DMS53 treated with DMSO at 0.1 percent for 48 hours (cell line): ENCODE results near the gene POU5F1.
"Not testable (repeated sequence)": the region's sequence is repeated elsewhere in the genome, so short reads cannot be mapped to it uniquely, and the experiment has no call there.

Experiments
- DNase-seq: peaks from one replicate; lab custom pipeline; 2025; ENCODE audit not compliant: unreplicated experiment; lab: John Stamatoyannopoulos, UW

POU5F1 gene

DNA sequence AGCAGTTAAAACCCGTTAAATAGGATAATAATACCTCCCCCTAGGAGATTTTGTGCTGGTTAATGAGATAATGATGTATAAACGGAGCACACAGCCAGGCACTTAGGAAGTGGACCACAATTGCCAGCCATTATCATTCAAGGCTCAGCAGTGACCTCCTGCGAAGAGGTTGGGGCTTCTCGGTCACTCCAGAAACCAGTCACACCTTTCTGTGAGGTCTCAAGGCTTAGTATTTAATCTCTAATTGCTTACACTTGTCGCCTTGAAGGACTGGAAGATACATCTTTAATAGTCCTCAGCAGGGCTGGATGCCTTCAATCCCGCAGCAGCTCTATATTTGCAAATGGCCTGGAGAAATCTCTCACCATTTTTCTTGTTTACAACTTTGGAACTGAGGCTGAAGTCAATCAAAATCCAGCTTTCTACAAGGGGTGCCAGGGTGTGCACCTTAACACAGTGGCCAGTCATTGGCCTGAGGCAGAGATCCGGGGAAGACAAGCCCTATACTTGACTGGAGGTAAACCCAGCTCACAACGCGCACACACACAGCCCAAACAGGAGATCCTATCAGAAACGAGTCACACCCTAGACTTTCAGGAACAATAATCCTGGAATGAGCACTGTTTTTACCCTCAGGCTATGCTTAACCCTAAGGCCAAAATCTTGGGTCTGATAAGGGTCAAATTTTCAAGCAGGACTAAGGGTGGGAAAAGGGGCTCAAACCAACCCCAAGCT, 1.2 kb downstream of the POU5F1 start:
- no peak for DNase-seq

DNA sequence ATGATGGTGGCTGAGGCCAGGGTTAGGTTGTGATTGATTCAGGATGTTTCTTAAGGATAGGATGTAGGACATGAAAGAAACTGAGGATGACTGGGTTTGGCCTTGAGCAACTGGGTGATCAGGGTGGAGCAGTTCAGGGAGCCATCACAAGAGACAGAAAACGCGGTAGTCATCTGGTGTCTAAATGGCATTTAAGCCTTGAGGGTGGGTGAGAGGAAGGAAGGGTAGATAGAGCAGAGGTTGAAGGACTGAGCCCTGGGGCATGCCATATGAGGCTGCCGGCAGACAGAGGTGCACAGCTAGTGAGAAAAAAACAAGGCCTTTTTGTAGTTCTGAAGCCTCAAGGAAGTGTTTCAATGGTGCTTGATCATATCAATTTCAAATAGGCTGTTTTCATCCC, 1.9 kb downstream of the POU5F1 start:
- no peak for DNase-seq

DNA sequence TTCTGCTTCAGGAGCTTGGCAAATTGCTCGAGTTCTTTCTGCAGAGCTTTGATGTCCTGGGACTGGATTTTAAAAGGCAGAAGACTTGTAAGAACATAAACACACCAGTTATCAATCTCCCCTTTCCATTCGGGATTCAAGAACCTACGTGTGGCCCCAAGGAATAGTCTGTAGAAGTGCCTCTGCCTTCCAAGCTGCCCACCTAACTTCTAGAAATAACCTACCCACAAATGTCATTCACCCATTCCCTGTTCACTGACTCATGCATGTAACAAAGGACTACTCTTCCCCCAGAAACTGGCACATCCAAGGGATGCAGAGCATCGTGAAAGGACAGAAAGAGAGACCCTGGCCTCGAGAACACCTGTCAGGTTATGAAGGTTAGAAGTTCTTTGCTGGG, 4.5 kb downstream of the POU5F1 start:
- DNase-seq = no peak

DNA sequence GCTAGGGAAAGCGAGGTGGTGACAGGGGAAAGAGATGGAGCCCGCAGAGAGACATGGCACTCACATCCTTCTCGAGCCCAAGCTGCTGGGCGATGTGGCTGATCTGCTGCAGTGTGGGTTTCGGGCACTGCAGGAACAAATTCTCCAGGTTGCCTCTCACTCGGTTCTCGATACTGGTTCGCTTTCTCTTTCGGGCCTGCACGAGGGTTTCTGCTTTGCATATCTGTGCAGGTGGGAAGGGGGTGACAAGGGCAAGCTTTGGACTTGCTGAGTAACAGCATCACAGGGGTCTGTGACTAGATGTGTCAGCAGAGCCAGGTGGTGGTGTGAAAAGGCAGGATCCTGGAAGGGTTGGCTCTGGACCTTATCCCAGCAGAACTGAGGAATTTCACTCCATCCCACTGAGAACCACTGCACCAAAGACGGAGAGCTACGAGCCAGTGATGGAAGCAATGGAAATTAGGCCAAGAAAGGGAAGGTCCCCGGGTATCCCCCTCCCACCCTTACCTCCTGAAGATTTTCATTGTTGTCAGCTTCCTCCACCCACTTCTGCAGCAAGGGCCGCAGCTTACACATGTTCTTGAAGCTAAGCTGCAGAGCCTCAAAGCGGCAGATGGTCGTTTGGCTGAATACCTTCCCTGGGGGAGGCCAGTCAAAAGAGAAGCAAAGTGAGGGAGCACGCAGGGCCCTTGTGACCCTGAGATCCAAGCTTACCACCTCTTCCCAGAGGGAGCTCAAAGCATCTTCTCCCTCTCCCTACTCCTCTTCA, 5.2 kb downstream of the POU5F1 start:
- DNase-seq = not testable (repeated sequence)

DNA sequence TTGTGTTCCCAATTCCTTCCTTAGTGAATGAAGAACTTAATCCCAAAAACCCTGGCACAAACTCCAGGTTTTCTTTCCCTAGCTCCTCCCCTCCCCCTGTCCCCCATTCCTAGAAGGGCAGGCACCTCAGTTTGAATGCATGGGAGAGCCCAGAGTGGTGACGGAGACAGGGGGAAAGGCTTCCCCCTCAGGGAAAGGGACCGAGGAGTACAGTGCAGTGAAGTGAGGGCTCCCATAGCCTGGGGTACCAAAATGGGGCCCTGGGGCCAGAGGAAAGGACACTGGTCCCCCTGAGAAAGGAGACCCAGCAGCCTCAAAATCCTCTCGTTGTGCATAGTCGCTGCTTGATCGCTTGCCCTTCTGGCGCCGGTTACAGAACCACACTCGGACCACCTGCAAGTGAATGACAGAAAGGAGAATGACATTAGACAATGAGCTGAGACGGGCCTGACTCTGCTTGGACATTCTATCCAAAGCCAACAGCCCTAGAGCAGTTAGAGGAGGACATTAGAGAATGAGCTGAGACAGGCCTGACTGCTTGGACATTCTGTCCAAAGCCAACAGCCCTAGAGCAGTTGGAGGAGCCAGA, 5.9 kb downstream of the POU5F1 start:
- not testable (repeated sequence) for DNase-seq

DNA sequence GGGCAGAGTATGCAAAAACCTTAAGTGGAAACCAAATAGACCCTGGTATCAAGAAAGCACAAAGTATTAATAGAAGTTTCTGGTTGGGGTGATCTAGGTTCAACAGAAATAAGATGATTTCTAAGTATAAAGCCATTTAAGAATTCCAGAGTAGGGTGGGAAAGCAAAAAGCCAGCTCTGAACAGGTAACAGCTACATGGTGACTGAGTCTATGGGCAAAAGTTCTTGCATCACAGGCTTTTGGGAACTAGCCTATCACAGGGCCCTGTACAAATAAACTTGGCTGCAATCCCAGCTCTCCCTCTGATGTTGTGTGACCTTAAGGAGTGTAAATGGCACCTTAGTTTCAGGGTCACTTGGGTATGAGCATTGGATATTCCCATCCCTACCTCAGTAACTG, 6.6 kb downstream of the POU5F1 start:
- no peak for DNase-seq

DNA sequence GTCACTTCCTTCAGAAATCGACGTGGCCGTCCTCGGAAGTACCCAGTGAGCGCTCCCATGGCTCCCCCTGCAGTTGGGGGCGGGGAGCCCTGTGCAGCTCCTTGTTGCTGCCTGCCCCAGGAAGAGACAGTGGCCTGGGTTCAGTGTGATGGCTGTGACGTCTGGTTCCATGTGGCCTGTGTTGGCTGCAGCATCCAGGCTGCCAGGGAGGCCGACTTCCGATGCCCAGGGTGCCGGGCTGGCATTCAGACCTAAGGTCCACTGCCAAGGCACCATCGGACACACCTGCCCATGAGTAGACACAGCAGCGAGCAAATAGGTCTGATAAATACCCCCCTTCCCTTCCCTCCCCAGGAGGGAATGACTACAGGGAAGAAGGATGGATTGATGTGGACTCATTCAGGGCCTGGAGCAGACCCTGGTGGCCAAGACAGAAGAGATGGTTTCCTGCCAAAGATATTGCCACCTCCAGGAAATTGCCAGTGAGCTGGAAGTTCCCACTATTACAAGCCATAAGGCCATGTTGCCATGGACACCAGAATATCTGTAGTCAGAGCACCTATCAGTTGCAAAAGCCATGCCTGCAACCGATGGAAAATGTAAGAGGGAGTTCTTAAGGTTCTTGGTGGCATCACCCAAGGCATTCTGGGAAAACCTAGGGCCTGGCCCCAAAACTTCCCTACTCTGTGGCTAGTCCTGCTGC, 7.9 kb downstream of the POU5F1 start:
- no peak for DNase-seq

DNA sequence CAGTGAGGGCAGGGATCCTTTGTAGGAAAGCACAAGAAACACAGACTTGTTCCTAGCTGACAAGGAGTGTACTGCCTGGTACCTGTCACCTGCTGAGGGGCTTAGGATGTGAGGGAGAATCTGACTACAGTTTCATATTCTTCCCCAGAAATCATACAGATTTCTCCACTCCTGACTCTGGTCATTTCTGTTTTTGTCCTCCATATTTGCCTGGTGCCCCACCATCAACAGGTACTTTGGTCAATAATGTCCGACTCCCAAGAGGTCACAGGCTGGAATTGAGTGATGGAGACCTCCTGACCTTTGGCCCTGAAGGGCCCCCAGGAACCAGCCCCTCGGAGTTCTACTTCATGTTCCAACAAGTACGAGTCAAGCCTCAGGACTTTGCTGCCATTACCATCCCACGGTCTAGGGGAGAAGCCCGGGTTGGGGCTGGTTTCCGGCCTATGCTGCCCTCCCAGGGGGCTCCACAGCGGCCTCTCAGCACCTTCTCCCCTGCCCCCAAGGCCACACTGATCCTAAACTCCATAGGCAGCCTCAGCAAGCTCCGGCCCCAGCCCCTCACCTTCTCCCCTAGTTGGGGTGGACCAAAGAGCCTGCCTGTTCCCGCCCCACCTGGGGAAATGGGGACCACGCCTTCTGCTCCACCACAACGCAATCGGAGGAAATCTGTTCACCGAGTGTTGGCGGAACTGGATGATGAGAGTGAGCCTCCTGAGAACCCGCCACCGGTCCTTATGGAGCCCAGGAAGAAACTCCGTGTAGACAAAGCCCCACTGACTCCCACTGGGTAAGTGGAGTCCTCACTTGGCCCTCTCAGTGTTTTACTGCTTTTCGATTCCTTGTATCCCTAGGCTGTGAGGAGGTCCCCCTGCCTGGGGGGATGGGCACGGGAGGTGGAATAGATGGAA, 9.0 kb downstream of the POU5F1 start:
- no peak for DNase-seq

DNA sequence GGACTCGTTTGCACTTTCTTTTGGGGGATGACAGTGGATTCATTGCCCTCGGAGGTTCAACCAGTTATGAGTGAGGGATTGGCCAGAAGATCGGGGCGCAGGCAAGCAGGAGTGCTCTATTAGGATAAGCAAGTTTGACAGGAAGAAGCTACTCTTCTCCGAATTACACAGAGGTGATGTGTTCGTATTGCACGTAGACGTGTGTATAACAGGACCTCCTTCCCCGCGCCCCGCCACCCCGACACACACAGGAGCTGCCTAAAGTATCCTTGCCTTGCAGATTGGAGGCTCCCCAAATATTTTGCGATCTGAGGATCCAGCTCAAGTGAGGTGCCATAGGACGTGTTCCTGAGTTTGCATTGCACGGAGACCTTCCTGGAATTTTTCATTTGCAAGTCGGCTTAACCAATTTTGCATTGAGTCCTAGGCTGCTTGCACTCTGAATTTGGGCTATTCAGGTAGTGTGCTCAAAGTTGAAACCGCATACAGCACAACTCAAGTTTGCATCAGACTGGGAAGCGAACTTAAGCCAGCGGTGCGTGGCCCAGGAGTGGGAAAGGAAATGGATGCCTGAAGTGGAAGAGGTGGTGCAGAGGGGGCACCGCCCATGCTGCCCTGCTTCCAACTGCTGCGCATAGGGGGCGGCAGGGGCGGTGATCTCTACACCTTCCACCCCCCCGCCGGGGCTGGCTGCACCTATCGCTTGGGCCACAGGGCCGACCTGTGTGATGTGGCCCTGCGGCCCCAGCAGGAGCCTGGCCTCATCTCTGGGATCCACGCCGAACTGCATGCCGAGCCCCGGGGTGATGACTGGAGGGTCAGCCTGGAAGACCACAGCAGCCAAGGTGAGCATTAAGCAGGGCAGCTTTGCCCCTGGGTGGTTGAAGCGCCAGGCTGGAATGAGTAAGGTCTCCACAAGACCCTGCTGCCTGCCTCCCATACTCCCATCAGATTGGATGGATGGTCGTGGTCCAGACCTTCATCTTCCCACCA, 11.3 kb downstream of the POU5F1 start:
- no peak for DNase-seq

DNA sequence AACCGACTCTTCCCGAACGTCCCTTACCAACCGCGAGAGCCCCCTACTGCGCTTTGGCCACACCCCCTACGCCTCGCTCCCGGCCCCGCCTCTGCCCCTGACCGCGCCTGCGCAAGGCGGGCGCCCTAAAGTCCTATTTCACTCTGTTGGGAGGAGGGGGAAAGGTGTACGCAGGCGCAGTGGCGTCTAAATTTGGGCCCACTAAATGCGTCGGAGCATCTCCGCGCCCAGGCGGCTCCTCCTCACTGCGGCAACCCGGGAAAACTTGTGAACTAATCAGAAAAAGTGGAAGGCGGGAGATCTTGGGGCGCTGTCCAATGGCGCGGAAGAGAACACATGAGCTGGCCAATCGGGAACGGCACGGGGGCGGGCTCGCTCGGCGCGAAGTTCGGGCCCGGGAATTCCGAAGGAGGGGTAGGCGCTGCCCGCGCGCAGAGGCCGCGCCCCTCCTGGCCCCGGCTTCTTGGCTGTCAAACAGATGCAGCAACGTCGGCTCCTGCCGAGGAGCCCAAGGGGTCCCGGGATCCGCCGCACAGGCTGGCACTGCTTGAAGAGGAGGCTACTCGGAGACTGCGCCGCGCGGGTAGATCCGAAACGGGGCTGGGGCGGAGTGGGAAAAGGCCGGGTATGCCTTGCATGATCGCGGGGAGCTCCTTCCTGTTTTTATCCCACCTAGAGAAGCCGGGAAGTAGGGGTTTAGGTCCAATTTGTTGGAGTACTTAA, 12.2 kb downstream of the POU5F1 start, which contains the start of gene TCF19:
Gene TCF19 (plus strand): TSS at position 450 of the 723 bp plus-strand sequence. CDS start 881 bp downstream, outside the sequence.
- peak; percentile 88 for DNase-seq

DNA sequence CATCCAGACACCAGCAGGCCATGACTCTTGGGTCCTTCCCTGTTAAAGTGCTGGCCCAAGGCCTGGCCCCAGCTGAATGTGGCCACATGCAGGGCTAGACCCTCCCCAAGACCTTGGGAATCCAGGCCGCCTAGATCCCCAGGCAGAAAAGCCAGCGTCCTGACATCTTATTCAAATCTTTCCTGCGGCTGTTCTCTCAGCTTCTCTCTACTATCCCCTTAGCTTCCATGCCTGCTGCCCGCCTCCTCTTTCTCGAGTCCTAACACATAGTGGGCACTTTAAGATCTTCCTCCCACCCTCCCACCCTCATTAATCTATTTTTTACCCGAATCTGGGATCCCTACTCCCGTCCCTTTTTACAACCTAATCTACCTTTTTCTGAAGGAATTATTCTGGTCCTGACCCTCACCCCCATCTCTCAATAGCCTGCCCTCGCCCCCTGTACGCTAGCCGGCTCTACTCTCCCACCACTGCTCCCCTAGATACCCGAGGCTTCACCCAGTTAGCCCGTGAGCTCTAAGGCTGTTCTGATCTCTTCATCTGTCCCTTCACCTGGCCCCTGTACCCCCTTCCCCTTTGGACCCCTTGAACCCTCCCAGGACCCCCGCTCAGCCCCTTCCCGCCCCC, 12.9 kb downstream of the POU5F1 start, which contains the start of gene CCHCR1:
Gene CCHCR1 (minus strand): TSS at position 290 of the 627 bp plus-strand sequence. CDS start 202 bp downstream, at position 88.
- no peak for DNase-seq

DNA sequence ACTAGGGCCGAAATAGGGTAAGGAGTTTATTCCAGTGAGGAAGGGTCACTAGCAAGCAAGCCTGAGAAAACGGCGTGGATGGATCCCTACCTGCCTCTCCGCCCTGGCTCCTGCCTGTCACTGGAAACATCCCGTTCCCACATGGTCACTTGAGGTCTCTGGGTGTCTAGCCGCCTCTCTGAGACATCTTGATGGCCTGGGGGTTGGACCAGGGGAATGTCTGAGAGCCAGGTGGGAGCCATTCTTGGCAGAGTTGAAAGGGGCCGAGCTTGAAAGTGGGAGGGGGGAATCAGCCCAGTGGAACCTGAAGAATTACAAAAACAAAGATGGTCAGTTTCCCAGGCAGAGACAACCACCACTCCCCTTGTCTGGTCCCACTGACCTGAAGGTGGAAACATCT, 13.8 kb downstream of the POU5F1 start:
- DNase-seq = no peak

DNA sequence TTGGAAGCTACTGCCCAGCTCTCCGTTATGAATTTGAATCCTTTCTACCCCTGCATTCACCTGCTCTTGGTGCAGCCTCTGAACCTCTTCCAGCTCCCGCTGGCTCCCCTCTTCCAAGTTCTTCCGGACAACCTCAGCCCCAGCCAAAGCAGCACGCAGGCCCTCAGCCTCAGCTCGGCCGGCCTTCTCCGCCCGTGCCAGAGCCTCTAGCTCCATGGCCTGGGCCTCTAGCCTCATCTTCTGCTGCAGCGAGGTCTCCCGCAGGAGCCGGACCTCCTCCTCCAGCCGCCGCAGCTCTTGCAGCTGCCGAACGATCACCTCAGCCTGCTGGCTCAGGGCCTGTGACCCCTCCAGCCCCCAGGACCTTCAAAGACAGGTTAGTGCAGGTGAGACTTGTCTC, 16.0 kb downstream of the POU5F1 start:
- DNase-seq = no peak

DNA sequence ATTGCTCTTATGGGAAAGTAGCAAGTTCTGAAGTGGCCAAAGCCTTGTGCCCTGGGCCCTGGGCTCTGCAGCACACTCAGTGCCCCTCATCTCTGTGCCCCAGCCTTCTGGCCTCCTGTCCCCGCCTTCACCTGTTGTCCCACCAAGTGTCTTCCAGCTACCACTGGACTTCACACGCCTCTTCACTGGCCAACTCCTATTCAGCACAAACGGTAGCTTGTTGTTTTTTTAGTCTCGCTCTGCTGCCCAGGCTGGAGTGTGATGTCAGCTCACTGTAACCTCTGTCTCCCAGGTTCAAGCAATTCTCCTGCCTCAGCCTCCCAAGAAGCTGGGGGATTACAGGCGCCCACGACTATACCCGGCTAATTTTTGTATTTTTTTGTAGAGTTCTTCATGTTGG, 17.7 kb downstream of the POU5F1 start:
- DNase-seq = peak; percentile 29

DNA sequence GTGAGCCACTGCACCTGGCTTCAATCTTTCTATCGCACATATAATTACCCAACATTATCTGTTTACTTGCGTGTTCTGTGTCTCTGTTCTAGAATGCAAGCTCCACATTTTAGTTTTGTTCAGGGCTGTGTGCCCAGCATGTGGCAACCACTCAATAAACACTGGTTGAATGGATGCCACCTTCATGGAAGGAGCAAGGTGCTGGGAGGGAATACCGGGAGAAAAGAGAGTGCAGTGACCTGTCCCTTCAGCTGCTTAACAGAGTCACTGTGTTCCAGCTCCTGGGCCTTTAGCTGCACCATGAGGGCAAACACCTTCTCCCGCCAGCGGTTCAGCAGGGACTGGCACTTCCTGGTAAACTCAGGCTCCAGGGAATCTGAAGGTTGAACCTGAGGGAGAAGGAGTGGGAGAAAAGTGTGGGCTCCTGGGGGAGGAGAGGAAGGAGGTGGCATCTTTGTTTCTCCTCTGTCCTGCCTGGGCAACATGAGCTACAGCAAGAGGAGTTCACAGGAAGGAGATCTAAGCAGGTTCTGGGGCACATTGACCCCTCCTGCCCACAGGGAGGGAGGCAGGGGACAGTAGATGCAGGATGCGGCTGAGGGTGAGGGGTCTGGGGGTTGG, 20.5 kb downstream of the POU5F1 start:
- no peak for DNase-seq

DNA sequence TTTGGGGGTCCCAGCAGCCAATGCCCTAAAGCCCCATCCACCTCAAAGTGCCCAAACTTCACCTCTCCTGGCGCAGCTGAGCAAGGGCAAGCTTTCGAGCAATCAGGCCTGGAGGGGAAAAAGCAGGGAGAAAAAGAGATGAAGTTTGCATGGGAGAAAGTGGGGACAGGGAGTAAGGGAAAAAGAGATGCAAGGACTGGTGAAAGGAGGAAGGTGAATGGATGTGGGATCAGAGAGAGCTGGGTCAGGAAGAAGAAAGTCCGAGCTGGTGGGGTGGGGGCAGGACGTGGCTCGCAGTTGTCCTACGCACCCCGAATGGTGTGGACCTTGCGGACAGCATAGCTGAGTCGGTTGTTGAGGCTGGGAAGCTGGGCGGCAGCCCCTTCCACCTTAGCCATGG, 25.1 kb downstream of the POU5F1 start:
- DNase-seq = no peak

DNA sequence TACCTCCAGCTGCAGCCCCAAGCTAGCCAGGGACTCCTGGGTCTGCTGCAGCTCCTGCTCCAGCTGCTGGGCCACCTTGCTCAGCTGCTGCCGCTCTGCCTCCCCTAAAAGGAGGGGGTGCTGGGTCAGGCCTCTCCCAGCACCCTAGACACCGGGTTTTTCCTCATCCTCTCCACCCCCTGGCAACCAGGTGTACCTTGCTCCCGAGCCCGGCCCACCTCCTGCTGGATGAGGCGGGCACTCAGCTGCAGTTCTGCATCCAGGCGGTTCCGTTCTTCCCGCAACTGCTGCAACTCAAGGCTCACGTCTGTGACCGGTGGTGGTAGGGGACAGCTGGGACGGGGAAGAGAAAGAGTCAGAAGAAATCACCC, 25.5 kb downstream of the POU5F1 start:
- DNase-seq = no peak
